NT2/D1 (cell line): ENCODE results near the gene ANXA4.

Experiments
- SUZ12 ChIP-seq: IDR thresholded peaks from 2 replicates; pipeline ENCODE4 v1.6.1; 2011; ENCODE audit not compliant: insufficient read length, insufficient read depth; ENCODE audit errors: extremely low read depth
- YY1 ChIP-seq: IDR thresholded peaks from 2 replicates; pipeline ENCODE4 v1.6.1; 2011; ENCODE audit not compliant: insufficient read length, insufficient read depth
- ZNF274 ChIP-seq: IDR thresholded peaks from 2 replicates; pipeline ENCODE4 v1.6.1; 2011; ENCODE audit warnings: mild to moderate bottlenecking, low read depth, low read length

- TF ChIP-seq ZNF274 (no peak), SUZ12 (no peak), YY1 (no peak)
These were observed 57.1 kb downstream of the ANXA4 start for GRCh38 chr2:69798909-69799526.
